A549 (cell line): ENCODE results near the gene ENHO. TPM values are rescaled to one million over a fixed set of nuclear protein-coding genes. Genes with fewer than 3 reads are reported as not detected.

Experiments used
- ATAC-seq, 2 experiments: fragments of 200-7000 bp in 1 of 2; fragments of >200 bp in 1 of 2; cut with Nextera tagmentation in 1 of 2; cut with Tn5 transposase in 1 of 2; 3 replicates each; pipeline versions ENCODE4 v1.8.0 to v1.9.1; 2018 to 2020; ENCODE audit warnings: mild to moderate bottlenecking in 1 of 2, moderate library complexity in 1 of 2
- CTCF ChIA-PET: fragments of 300-600 bp; sonication (Branson Sonifier 250); formaldehyde crosslinking; extraction: SDS; loops from one replicate; lab custom pipeline; 2021; ENCODE audit warnings: antibody characterized with exemption, inconsistent platforms; lab: Yijun Ruan, JAX
- POLR2A ChIA-PET: fragments of 350-600 bp; formaldehyde crosslinking; extraction: SDS; loops from one replicate; lab custom pipeline; 2021; ENCODE audit warnings: antibody characterized with exemption, inconsistent platforms; lab: Yijun Ruan, JAX
- DNase-seq, 2 experiments: peaks; one replicate each; pipeline versions ENCODE4 v3.0.0 to v3.0.0-alpha.2; 2011 to 2016; ENCODE audit warnings: low read depth in 1 of 2, low spot score in 1 of 2
- FAIRE-seq: peaks from 2 replicates; lab custom pipeline; 2011; peaks lifted over from hg19 to GRCh38; lab: Jason Lieb, UNC
- H3K27ac ChIP-seq, 2 experiments: fragments of >200 bp; sonication (Bioruptor Twin); formaldehyde crosslinking; 3 replicates each; pipeline ENCODE4 v1.5.1; 2016 to 2017
- H3K4me1 ChIP-seq: fragments of >200 bp; sonication (Bioruptor Twin); formaldehyde crosslinking; 3 replicates; pipeline ENCODE4 v1.6.1; 2016
- H3K4me2 ChIP-seq: fragments of >200 bp; sonication (Bioruptor Twin); formaldehyde crosslinking; 3 replicates; pipeline ENCODE4 v1.6.1; 2016
- H3K4me3 ChIP-seq: fragments of >200 bp; sonication (Bioruptor Twin); formaldehyde crosslinking; 3 replicates; pipeline ENCODE4 v1.5.1; 2016
- H3K9me3 ChIP-seq: fragments of >200 bp; sonication (Bioruptor Twin); formaldehyde crosslinking; 3 replicates; pipeline ENCODE4 v1.6.1; 2016
- BHLHE40 ChIP-seq: IDR thresholded peaks from 2 replicates; pipeline ENCODE4 v1.6.1; 2012; ENCODE audit warnings: low read depth, low read length, inconsistent platforms
- EHMT2 ChIP-seq: fragments of 200-600 bp; sonication (generic); IDR thresholded peaks from 2 replicates; pipeline ENCODE4 v1.6.1; 2016; ENCODE audit warnings: antibody characterized with exemption, low read depth, mild to moderate bottlenecking, moderate library complexity
- EP300 ChIP-seq, 2 experiments: fragments of >200 bp; sonication (Bioruptor Twin); formaldehyde crosslinking; IDR thresholded peaks; 2 replicates in 1 of 2; 3 replicates in 1 of 2; pipeline ENCODE4 v1.6.1; 2016 to 2017
- HMGXB4 ChIP-seq: fragments of 250-450 bp; sonication (Bioruptor Pico); IDR thresholded peaks from 2 replicates; pipeline ENCODE4 v1.5.0; 2021; ENCODE audit warnings: mild to moderate bottlenecking, moderate library complexity, borderline replicate concordance
- JUNB ChIP-seq: fragments of >200 bp; sonication (Bioruptor Twin); formaldehyde crosslinking; IDR thresholded peaks from 2 replicates; pipeline ENCODE4 v1.6.1; 2016
- KDM5A ChIP-seq: fragments of 200-600 bp; sonication (generic); IDR thresholded peaks from 2 replicates; pipeline ENCODE4 v1.6.1; 2016; ENCODE audit warnings: antibody characterized with exemption, mild to moderate bottlenecking
- MAFK ChIP-seq: fragments of 450-650 bp; IDR thresholded peaks from 2 replicates; pipeline ENCODE4 v1.6.1; 2014; ENCODE audit not compliant: partially characterized antibody
- MAZ ChIP-seq: fragments of 150-350 bp; IDR thresholded peaks from 2 replicates; pipeline ENCODE4 v1.6.1; 2014; ENCODE audit warnings: antibody characterized with exemption, low read depth, low read length, borderline replicate concordance
- MYC ChIP-seq: IDR thresholded peaks from 2 replicates; pipeline ENCODE4 v1.6.1; 2012; ENCODE audit warnings: mild to moderate bottlenecking, inconsistent platforms, low read length, improper control_type of control experiment, borderline replicate concordance
- PBX3 ChIP-seq: IDR thresholded peaks from 2 replicates; pipeline ENCODE4 v1.6.1; 2012
- RARB ChIP-seq: fragments of 250-450 bp; sonication (Bioruptor Pico); IDR thresholded peaks from 2 replicates; pipeline ENCODE4 v1.8.0; 2021; ENCODE audit warnings: mild to moderate bottlenecking, moderate library complexity
- RFX5 ChIP-seq: fragments of 450-650 bp; IDR thresholded peaks from 2 replicates; pipeline ENCODE4 v1.7.1; 2014; ENCODE audit warnings: antibody characterized with exemption, mild to moderate bottlenecking, moderate library complexity
- RNF2 ChIP-seq: fragments of 200-600 bp; sonication (generic); IDR thresholded peaks from 2 replicates; pipeline ENCODE4 v1.6.1; 2016; ENCODE audit warnings: low read depth, mild to moderate bottlenecking, antibody characterized with exemption, moderate library complexity, borderline replicate concordance
- SMC3 ChIP-seq: fragments of >200 bp; sonication (Bioruptor Twin); formaldehyde crosslinking; IDR thresholded peaks from 3 replicates; pipeline ENCODE4 v1.6.1; 2018; ENCODE audit warnings: inconsistent platforms
- SREBF2 ChIP-seq: fragments of 450-650 bp; IDR thresholded peaks from 2 replicates; pipeline ENCODE4 v1.6.1; 2014; ENCODE audit warnings: mild to moderate bottlenecking, moderate library complexity
- WGBS: methylation state at CpG from one replicate; pipeline ENCODE4 v1.1.6; 2017; ENCODE audit errors: missing lambda C conversion rate; 5-methylcytosine and 5-hydroxymethylcytosine counted together
- polyA plus RNA-seq, 4 experiments: library from polyadenylated mRNA; depleted of rRNA in 3 of 4; stranded (reverse); fragments of >200 nt; fragmentation: RNase III in 1 of 4; extraction: RNeasy Plus Mini Kit Qiagen cat#74134 plus additional on column Dnase treatment in 1 of 4; gene quantifications; 2 replicates in 3 of 4; 3 replicates in 1 of 4; pipeline ENCODE4 v1.2.3, GENCODE V29; 2011 to 2017
- TF ChIP-seq, protein P1 (sequence below): IDR thresholded peaks from 2 replicates; pipeline ENCODE4 v1.6.1; 2012
- TF ChIP-seq, protein P2 (sequence below): fragments of >200 bp; sonication (Bioruptor Twin); formaldehyde crosslinking; IDR thresholded peaks from 3 replicates; pipeline ENCODE4 v1.6.1; 2016
- TF ChIP-seq, protein P3 (sequence below): fragments of 200-600 bp; sonication (generic); IDR thresholded peaks from 2 replicates; pipeline ENCODE4 v1.6.1; 2016; ENCODE audit warnings: antibody characterized with exemption, mild to moderate bottlenecking, moderate library complexity

ENHO gene
- polyA plus RNA-seq, 2 of the 4 experiments (the other 2 are of a cell fraction), result 0.28 to 1.7 TPM

- Histone ChIP-seq H3K4me1 (peaks cover 11% of the 10 kb centered on the region), H3K27ac (no peak overlapping the region), H3K4me3 (no peak overlapping the region)
- POLR2A ChIA-PET, result no interaction called here
- CTCF ChIA-PET, result interaction anchor here (1.3 to 6.6 kb wide), 3 partner anchors 9 to 153 kb away, joined by 3 to 57 read pairs (median 56); no protein-coding TSS in a partner anchor
- DNase-seq, result no peak
- no peak for TF ChIP-seq MAFK
- TF ChIP-seq JUNB, result no peak
- no peak for TF ChIP-seq SREBF2
- TF ChIP-seq KDM5A, result no peak
- TF ChIP-seq, all 56 proteins: peak for 0
- Histone ChIP-seq H3K4me2 (no peak overlapping the region), H3K9me3 (no peaks in the 10 kb centered on the region)
- 36% methylated on average over 4 of the region's 6 CpGs for WGBS
- ATAC-seq (no peak), FAIRE-seq (no peak)
Measured at GRCh38 chr9:34556949-34557348, 34.2 kb upstream of the ENHO start.

- TF ChIP-seq RNF2 (no peak), RFX5 (no peak), EHMT2 (no peak), EP300 (IDR thresholded peaks at IDR 0.05) (no peak), SMC3 (no peak), PBX3 (no peak), BHLHE40 (no peak), HMGXB4 (CRISPR knock-in tag) (no peak), RARB (CRISPR knock-in tag) (no peak), MYC (no peak), MAZ (no peak)
- TF ChIP-seq, protein P1, sequence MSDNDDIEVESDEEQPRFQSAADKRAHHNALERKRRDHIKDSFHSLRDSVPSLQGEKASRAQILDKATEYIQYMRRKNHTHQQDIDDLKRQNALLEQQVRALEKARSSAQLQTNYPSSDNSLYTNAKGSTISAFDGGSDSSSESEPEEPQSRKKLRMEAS, result no peak
- TF ChIP-seq, protein P2, sequence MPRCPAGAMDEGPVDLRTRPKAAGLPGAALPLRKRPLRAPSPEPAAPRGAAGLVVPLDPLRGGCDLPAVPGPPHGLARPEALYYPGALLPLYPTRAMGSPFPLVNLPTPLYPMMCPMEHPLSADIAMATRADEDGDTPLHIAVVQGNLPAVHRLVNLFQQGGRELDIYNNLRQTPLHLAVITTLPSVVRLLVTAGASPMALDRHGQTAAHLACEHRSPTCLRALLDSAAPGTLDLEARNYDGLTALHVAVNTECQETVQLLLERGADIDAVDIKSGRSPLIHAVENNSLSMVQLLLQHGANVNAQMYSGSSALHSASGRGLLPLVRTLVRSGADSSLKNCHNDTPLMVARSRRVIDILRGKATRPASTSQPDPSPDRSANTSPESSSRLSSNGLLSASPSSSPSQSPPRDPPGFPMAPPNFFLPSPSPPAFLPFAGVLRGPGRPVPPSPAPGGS, result no peak
- TF ChIP-seq, protein P3, sequence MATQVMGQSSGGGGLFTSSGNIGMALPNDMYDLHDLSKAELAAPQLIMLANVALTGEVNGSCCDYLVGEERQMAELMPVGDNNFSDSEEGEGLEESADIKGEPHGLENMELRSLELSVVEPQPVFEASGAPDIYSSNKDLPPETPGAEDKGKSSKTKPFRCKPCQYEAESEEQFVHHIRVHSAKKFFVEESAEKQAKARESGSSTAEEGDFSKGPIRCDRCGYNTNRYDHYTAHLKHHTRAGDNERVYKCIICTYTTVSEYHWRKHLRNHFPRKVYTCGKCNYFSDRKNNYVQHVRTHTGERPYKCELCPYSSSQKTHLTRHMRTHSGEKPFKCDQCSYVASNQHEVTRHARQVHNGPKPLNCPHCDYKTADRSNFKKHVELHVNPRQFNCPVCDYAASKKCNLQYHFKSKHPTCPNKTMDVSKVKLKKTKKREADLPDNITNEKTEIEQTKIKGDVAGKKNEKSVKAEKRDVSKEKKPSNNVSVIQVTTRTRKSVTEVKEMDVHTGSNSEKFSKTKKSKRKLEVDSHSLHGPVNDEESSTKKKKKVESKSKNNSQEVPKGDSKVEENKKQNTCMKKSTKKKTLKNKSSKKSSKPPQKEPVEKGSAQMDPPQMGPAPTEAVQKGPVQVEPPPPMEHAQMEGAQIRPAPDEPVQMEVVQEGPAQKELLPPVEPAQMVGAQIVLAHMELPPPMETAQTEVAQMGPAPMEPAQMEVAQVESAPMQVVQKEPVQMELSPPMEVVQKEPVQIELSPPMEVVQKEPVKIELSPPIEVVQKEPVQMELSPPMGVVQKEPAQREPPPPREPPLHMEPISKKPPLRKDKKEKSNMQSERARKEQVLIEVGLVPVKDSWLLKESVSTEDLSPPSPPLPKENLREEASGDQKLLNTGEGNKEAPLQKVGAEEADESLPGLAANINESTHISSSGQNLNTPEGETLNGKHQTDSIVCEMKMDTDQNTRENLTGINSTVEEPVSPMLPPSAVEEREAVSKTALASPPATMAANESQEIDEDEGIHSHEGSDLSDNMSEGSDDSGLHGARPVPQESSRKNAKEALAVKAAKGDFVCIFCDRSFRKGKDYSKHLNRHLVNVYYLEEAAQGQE, result no peak
- Histone ChIP-seq H3K4me2 (no peak overlapping the region), H3K4me1 (peaks cover 11% of the 10 kb centered on the region), H3K4me3 (no peak overlapping the region), H3K9me3 (no peaks in the 10 kb centered on the region), H3K27ac (no peak overlapping the region)
- ChIA-PET POLR2A (no interaction called here), CTCF (interaction anchor here (0.6 to 6.6 kb wide), 7 partner anchors 9 to 152 kb away, joined by 3 to 57 read pairs (median 5); no protein-coding TSS in a partner anchor)
- no peak for ATAC-seq
- 53% methylated on average over 12 of the region's 13 CpGs for WGBS
- FAIRE-seq, result no peak
- DNase-seq, result no peak
Measured at GRCh38 chr9:34555936-34556525, 33.2 kb upstream of the ENHO start.
